Measurements from ENCODE around the gene EPS8.
A peak's percentile ranks its signal among the peaks of the same experiment; 100 is the strongest.

- no peak for TF ChIP-seq POLR2AphosphoS5 (IDR thresholded peaks at IDR 0.05; ENCODE audit: low read depth, low read length)
- TF ChIP-seq REST (IDR thresholded peaks at IDR 0.05; ENCODE audit: low read depth, low read length) = no peak
- no peak for TF ChIP-seq ELF1 (IDR thresholded peaks at IDR 0.05)
- no peak for TF ChIP-seq CTCF (IDR thresholded peaks at IDR 0.05)
- no peak for TF ChIP-seq EP300 (IDR thresholded peaks at IDR 0.05; ENCODE audit: borderline replicate concordance in 1 of 2, low read depth in 1 of 2, low read length in 1 of 2)
- peak; percentile 59; the same call in 1 of the 2 replicates for TF ChIP-seq ZBTB33 (IDR thresholded peaks at IDR 0.05; ENCODE audit: borderline replicate concordance, low read depth)
- no peak for TF ChIP-seq JUND (IDR thresholded peaks at IDR 0.05)
- no peak for TF ChIP-seq FOSL2 (IDR thresholded peaks at IDR 0.05; ENCODE audit: borderline replicate concordance, low read depth)
- no peak for TF ChIP-seq GATA2 (CRISPR knock-in tag; IDR thresholded peaks at IDR 0.05)
These were observed 662 bp downstream of the EPS8 start for GRCh38 chr12:15788233-15789219.

All from SK-N-SH (cell line).